SK-N-SH (cell line): ENCODE measurements around the gene ACP6. TPM values are rescaled to one million over a fixed set of nuclear protein-coding genes. Genes with fewer than 3 reads are reported as not detected.

Experiments used
- CTCF ChIA-PET: fragments of 300-600, 350-600 bp; formaldehyde crosslinking; extraction: SDS; loops from one replicate; lab custom pipeline; 2021; lab: Yijun Ruan, JAX
- POLR2A ChIA-PET: fragments of 350-600 bp; sonication (Branson Sonifier 250); formaldehyde crosslinking; extraction: SDS; loops from one replicate; lab custom pipeline; 2020; ENCODE audit warnings: antibody characterized with exemption, inconsistent platforms; lab: Yijun Ruan, JAX
- DNase-seq: peaks from one replicate; pipeline ENCODE4 v3.0.0; 2012
- H2AFZ ChIP-seq: fragments of 200-600 bp; sonication (generic); 2 replicates; pipeline ENCODE4 v1.8.1; 2016; ENCODE audit warnings: antibody characterized with exemption, mild to moderate bottlenecking, low read depth
- H3F3A ChIP-seq: fragments of 200-600 bp; sonication (generic); replicated peaks from 2 replicates; pipeline ENCODE3; 2016; ENCODE audit warnings: antibody characterized with exemption, mild to moderate bottlenecking; ENCODE audit not compliant: insufficient read depth
- H3K27ac ChIP-seq, 2 experiments: fragments of 200-500 bp in 1 of 2; fragments of 200-600 bp in 1 of 2; sonication (Bioruptor generic) in 1 of 2; sonication (generic), shearing (Covaris generic) in 1 of 2; 2 replicates each; pipeline versions ENCODE4 v1.5.1 to v1.6.1; 2014 to 2016; ENCODE audit warnings: low read depth in 2 of 2, inconsistent platforms in 1 of 2, low read length in 1 of 2, mild to moderate bottlenecking in 1 of 2, mixed read lengths in 1 of 2
- H3K27me3 ChIP-seq: fragments of 200-600 bp; sonication (generic), shearing (Covaris generic); 2 replicates; pipeline ENCODE4 v1.6.1; 2016; ENCODE audit warnings: mixed run types; ENCODE audit not compliant: insufficient read depth
- H3K36me3 ChIP-seq, 2 experiments: fragments of 200-500 bp in 1 of 2; fragments of 200-600 bp in 1 of 2; sonication (Bioruptor generic) in 1 of 2; sonication (generic) in 1 of 2; replicated peaks in 1 of 2; 2 replicates each; pipeline versions ENCODE3 to v1.5.1; 2014 to 2016; ENCODE audit warnings: low read length in 1 of 2, mild to moderate bottlenecking in 1 of 2; ENCODE audit not compliant: insufficient read depth in 2 of 2, control insufficient read depth in 1 of 2
- H3K4me1 ChIP-seq, 2 experiments: fragments of 200-500 bp in 1 of 2; fragments of 200-600 bp in 1 of 2; sonication (Bioruptor generic) in 1 of 2; sonication (generic), shearing (Covaris generic) in 1 of 2; 2 replicates each; pipeline versions ENCODE4 v1.5.1 to v1.6.1; 2014 to 2016; ENCODE audit warnings: low read depth in 1 of 2, low read length in 1 of 2, mixed run types in 1 of 2; ENCODE audit not compliant: insufficient read depth in 2 of 2, control insufficient read depth in 1 of 2
- H3K4me2 ChIP-seq: fragments of 200-600 bp; sonication (generic), shearing (Covaris generic); 2 replicates; pipeline ENCODE4 v1.6.1; 2017; ENCODE audit warnings: mixed run types
- H3K4me3 ChIP-seq, 2 experiments: fragments of 200-500 bp in 1 of 2; fragments of 200-600 bp in 1 of 2; sonication (Bioruptor generic) in 1 of 2; sonication (generic), shearing (Covaris generic) in 1 of 2; 2 replicates each; pipeline versions ENCODE4 v1.5.1 to v1.8.1; 2014 to 2016; ENCODE audit warnings: low read depth in 2 of 2, inconsistent platforms in 1 of 2, low read length in 1 of 2, mild to moderate bottlenecking in 1 of 2, mixed read lengths in 1 of 2, moderate library complexity in 1 of 2
- H3K79me2 ChIP-seq: fragments of 200-600 bp; sonication (generic); 2 replicates; pipeline ENCODE4 v1.8.1; 2017; ENCODE audit warnings: mild to moderate bottlenecking; ENCODE audit not compliant: insufficient read depth
- H3K9ac ChIP-seq: fragments of 200-600 bp; sonication (generic); 2 replicates; pipeline ENCODE4 v1.6.1; 2017; ENCODE audit warnings: mixed run types
- H3K9me2 ChIP-seq: fragments of 200-600 bp; sonication (generic); 2 replicates; pipeline ENCODE4 v1.6.1; 2017; ENCODE audit warnings: mixed run types
- H3K9me3 ChIP-seq: fragments of 200-600 bp; sonication (generic); 2 replicates; pipeline ENCODE4 v1.6.1; 2017; ENCODE audit warnings: mixed run types, mild to moderate bottlenecking, moderate library complexity
- H4K20me1 ChIP-seq: fragments of 200-600 bp; sonication (generic); 2 replicates; pipeline ENCODE4 v1.6.1; 2017; ENCODE audit warnings: mild to moderate bottlenecking, mixed run types; ENCODE audit not compliant: insufficient read depth
- EZH2phosphoT487 ChIP-seq: fragments of 200-600 bp; sonication (generic); IDR thresholded peaks from 2 replicates; pipeline ENCODE4 v1.6.1; 2017; ENCODE audit warnings: low read depth, mixed run types, mild to moderate bottlenecking, antibody characterized with exemption, moderate library complexity, borderline replicate concordance
- FOXJ3 ChIP-seq: sonication (generic); formaldehyde crosslinking; IDR thresholded peaks from 2 replicates; pipeline ENCODE4 v1.5.1; 2020; ENCODE audit warnings: mild to moderate bottlenecking, missing genetic modification reagents
- GATA2 ChIP-seq: sonication (generic); formaldehyde crosslinking; IDR thresholded peaks from 2 replicates; pipeline ENCODE4 v1.5.0; 2020; ENCODE audit warnings: mild to moderate bottlenecking, missing genetic modification reagents
- JUND ChIP-seq: IDR thresholded peaks from 2 replicates; pipeline ENCODE4 v1.4.0; 2012
- POLR2AphosphoS5 ChIP-seq: IDR thresholded peaks from 2 replicates; pipeline ENCODE4 v1.6.1; 2012; ENCODE audit warnings: low read depth, low read length
- RXRA ChIP-seq: IDR thresholded peaks from 2 replicates; pipeline ENCODE4 v1.4.0; 2012; ENCODE audit warnings: low read depth, mild to moderate bottlenecking, borderline replicate concordance
- SMC3 ChIP-seq: IDR thresholded peaks from 2 replicates; pipeline ENCODE4 v1.6.1; 2012; ENCODE audit warnings: low read depth, low read length, improper control_type of control experiment
- TAF1 ChIP-seq: IDR thresholded peaks from 2 replicates; pipeline ENCODE4 v1.6.1; 2012; ENCODE audit warnings: low read depth, mild to moderate bottlenecking, low read length, moderate library complexity, borderline replicate concordance
- TEAD4 ChIP-seq: IDR thresholded peaks from 2 replicates; pipeline ENCODE4 v1.4.0; 2012; ENCODE audit warnings: mild to moderate bottlenecking, borderline replicate concordance; ENCODE audit not compliant: insufficient read depth
- YY1 ChIP-seq: IDR thresholded peaks from 2 replicates; pipeline ENCODE4 v1.4.0; 2012; ENCODE audit warnings: low read depth, mild to moderate bottlenecking
- WGBS: methylation state at CpG from one replicate; pipeline ENCODE4 v1.1.6; 2017; ENCODE audit warnings: low lambda C conversion rate; 5-methylcytosine and 5-hydroxymethylcytosine counted together
- polyA plus RNA-seq, 3 experiments: library from polyadenylated mRNA; depleted of rRNA; stranded (reverse); fragments of >200 nt; gene quantifications; 2 replicates each; pipeline ENCODE4 v1.2.3, GENCODE V29; 2012
- TF ChIP-seq, protein P1 (sequence below): IDR thresholded peaks from 2 replicates; pipeline ENCODE4 v1.4.0; 2012; ENCODE audit warnings: low read depth
- TF ChIP-seq, protein P2 (sequence below): fragments of 200-600 bp; sonication (generic); IDR thresholded peaks from 2 replicates; pipeline ENCODE4 v1.6.1; 2017; ENCODE audit warnings: antibody characterized with exemption, mild to moderate bottlenecking, moderate library complexity
- TF ChIP-seq, protein P3 (sequence below): IDR thresholded peaks from 2 replicates; pipeline ENCODE4 v1.6.1; 2012; ENCODE audit warnings: mild to moderate bottlenecking, low read depth, low read length, moderate library complexity

ACP6 gene
- polyA plus RNA-seq, 1 of the 3 experiments (the other 2 are of a cell fraction) = 10.9 TPM

DNA sequence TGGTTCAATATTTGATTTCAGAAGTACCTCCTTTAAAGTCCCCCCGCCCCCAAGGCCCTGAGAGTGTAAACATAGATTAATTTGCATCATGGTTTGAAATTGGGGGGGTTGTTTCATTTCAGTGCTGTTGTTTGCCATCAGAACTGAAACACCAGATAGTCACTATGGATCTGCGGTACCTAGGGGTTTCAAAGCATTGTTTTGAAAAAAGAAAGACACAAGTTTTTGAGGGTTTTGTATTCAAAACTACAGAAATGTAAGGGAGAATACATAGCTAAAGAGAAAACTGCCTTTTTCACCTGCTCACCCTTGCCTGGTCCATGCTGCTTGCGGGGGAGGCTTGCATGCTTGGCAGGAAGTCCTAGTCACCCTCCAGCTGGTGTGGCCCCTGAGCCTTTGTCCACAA, 59.3 kb downstream of the ACP6 start:
- H3K27me3 ChIP-seq = no peaks in the 10 kb centered on the region
- ChIA-PET POLR2A (no interaction called here), CTCF (interaction anchor here (0.9 to 4.5 kb wide), 4 partner anchors 16 to 287 kb away, joined by 3 to 21 read pairs (median 4); no protein-coding TSS in a partner anchor)
- 96% methylated on average over 3 of the region's 3 CpGs for WGBS
- no peak overlapping the region for H3K4me2 ChIP-seq
- H4K20me1 ChIP-seq = no peaks in the 10 kb centered on the region
- H2AFZ ChIP-seq = no peak overlapping the region
- H3K4me3 ChIP-seq = no peak overlapping the region
- no peaks in the 10 kb centered on the region for H3K9me3 ChIP-seq
- H3K36me3 ChIP-seq = peaks cover 40 to 96% of the 10 kb centered on the region in 2 experiments
- H3K9ac ChIP-seq = no peak overlapping the region
- no peak for DNase-seq
- H3K79me2 ChIP-seq = no peaks in the 10 kb centered on the region
- no peaks in the 10 kb centered on the region for H3K9me2 ChIP-seq
- peaks cover 0 to 11% of the 10 kb centered on the region in 2 experiments; a peak in 2 of 4 replicates for H3K4me1 ChIP-seq
- no peak for TF ChIP-seq YY1
- TF ChIP-seq, protein P1, sequence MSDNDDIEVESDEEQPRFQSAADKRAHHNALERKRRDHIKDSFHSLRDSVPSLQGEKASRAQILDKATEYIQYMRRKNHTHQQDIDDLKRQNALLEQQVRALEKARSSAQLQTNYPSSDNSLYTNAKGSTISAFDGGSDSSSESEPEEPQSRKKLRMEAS = no peak
- TF ChIP-seq, protein P2, sequence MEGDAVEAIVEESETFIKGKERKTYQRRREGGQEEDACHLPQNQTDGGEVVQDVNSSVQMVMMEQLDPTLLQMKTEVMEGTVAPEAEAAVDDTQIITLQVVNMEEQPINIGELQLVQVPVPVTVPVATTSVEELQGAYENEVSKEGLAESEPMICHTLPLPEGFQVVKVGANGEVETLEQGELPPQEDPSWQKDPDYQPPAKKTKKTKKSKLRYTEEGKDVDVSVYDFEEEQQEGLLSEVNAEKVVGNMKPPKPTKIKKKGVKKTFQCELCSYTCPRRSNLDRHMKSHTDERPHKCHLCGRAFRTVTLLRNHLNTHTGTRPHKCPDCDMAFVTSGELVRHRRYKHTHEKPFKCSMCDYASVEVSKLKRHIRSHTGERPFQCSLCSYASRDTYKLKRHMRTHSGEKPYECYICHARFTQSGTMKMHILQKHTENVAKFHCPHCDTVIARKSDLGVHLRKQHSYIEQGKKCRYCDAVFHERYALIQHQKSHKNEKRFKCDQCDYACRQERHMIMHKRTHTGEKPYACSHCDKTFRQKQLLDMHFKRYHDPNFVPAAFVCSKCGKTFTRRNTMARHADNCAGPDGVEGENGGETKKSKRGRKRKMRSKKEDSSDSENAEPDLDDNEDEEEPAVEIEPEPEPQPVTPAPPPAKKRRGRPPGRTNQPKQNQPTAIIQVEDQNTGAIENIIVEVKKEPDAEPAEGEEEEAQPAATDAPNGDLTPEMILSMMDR = no peak
- TF ChIP-seq JUND = no peak
- no peak for TF ChIP-seq TEAD4
- H3F3A ChIP-seq = no peaks in the 10 kb centered on the region
- no peak overlapping the region for H3K27ac ChIP-seq

DNA sequence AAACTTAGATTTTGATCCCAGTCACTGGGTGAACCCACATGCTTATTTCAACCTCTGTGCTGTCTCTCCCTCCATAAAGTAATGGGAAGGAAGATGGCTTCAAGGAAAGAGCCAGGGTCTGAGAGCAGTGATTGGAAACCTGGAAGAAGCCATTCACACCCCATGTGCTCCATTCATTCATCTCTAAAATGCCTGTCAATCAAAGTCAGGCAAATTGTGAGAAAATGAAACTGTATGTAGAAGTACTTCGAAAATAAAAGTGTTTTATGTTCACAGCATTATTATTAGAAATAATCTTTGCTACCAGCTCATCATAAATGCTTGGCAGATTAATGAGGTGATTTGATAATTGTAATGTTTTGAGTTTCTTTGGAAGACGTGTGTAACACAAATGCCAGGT, 61.0 kb downstream of the ACP6 start:
- CTCF ChIA-PET = interaction anchor here (1.7 kb wide), 1 partner anchor 13 kb away, joined by 5 read pairs; no protein-coding TSS in a partner anchor
- no peak overlapping the region for H3K4me3 ChIP-seq
- TF ChIP-seq FOXJ3 (CRISPR knock-in tag) = no peak
- TF ChIP-seq, protein P3, sequence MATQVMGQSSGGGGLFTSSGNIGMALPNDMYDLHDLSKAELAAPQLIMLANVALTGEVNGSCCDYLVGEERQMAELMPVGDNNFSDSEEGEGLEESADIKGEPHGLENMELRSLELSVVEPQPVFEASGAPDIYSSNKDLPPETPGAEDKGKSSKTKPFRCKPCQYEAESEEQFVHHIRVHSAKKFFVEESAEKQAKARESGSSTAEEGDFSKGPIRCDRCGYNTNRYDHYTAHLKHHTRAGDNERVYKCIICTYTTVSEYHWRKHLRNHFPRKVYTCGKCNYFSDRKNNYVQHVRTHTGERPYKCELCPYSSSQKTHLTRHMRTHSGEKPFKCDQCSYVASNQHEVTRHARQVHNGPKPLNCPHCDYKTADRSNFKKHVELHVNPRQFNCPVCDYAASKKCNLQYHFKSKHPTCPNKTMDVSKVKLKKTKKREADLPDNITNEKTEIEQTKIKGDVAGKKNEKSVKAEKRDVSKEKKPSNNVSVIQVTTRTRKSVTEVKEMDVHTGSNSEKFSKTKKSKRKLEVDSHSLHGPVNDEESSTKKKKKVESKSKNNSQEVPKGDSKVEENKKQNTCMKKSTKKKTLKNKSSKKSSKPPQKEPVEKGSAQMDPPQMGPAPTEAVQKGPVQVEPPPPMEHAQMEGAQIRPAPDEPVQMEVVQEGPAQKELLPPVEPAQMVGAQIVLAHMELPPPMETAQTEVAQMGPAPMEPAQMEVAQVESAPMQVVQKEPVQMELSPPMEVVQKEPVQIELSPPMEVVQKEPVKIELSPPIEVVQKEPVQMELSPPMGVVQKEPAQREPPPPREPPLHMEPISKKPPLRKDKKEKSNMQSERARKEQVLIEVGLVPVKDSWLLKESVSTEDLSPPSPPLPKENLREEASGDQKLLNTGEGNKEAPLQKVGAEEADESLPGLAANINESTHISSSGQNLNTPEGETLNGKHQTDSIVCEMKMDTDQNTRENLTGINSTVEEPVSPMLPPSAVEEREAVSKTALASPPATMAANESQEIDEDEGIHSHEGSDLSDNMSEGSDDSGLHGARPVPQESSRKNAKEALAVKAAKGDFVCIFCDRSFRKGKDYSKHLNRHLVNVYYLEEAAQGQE = no peak
- no peak for TF ChIP-seq RXRA
- no peak for TF ChIP-seq EZH2phosphoT487
- TF ChIP-seq SMC3 = no peak
- TF ChIP-seq GATA2 (CRISPR knock-in tag) = no peak
- TF ChIP-seq TAF1 = no peak
- TF ChIP-seq, protein P1 = no peak
- TF ChIP-seq YY1 = no peak
- no peak for TF ChIP-seq POLR2AphosphoS5

More for the DNA sequence above, 61.0 kb downstream of the ACP6 start:
- WGBS = 96% methylated on average over 2 of the region's 2 CpGs
- H3K36me3 ChIP-seq = peaks cover 36 to 95% of the 10 kb centered on the region in 2 experiments
- no peaks in the 10 kb centered on the region for H4K20me1 ChIP-seq
- H3K4me1 ChIP-seq = peaks cover 0 to 11% of the 10 kb centered on the region in 2 experiments; a peak in 2 of 4 replicates
- POLR2A ChIA-PET = no interaction called here
- H3K9me2 ChIP-seq = no peaks in the 10 kb centered on the region
- H3K9me3 ChIP-seq = no peaks in the 10 kb centered on the region
- H3K27me3 ChIP-seq = no peaks in the 10 kb centered on the region
- no peak overlapping the region for H2AFZ ChIP-seq
- H3K27ac ChIP-seq = no peak overlapping the region
- H3K79me2 ChIP-seq = 0 out of 2 replicates have a peak, but pooled peaks cover 3% of the 10 kb centered on the region
- no peaks in the 10 kb centered on the region for H3F3A ChIP-seq
- no peak overlapping the region for H3K4me2 ChIP-seq
- no peak for DNase-seq
- no peak overlapping the region for H3K9ac ChIP-seq
